H1 (cell line): ENCODE data around the gene PLA2G4F. TPM values are rescaled to one million over a fixed set of nuclear protein-coding genes. Genes with fewer than 3 reads are reported as not detected.

Experiments used
- E2F6 ChIP-seq: IDR thresholded peaks from 2 replicates; pipeline ENCODE4 v1.6.1; 2012; ENCODE audit warnings: inconsistent platforms
- TAF1 ChIP-seq: IDR thresholded peaks from 2 replicates; pipeline ENCODE4 v1.6.1; 2011; ENCODE audit warnings: mild to moderate bottlenecking, low read depth, low read length
- polyA plus RNA-seq, 7 experiments: library from polyadenylated mRNA; depleted of rRNA in 3 of 7; stranded (reverse) in 5 of 7; unstranded in 2 of 7; fragments of >200 nt in 5 of 7; fragments of 200-250 nt in 2 of 7; gene quantifications; 1 replicate in 5 of 7; 2 replicates in 1 of 7; 4 replicates in 1 of 7; pipeline versions ENCODE4 v1.2.1 to v1.2.3, GENCODE V29; 2011 to 2013; ENCODE audit warnings: missing spikeins in 2 of 7, mixed read lengths in 2 of 7
- total RNA-seq: library from RNA; stranded (reverse); fragmentation: NEBNext Ultra II Directional; extraction: Animal tissue kit (Norgen Biotek cat#: 25700); gene quantifications from 2 replicates; pipeline ENCODE4 v1.2.1, GENCODE V29; 2021

The PLA2G4F gene
- total and polyA plus RNA-seq, 2 of the 8 experiments (the other 6 are each of a cell fraction or from before 2014, with no cell fraction given), result not detected

GRCh38 chr15:42154212-42154941 is 2.1 kb downstream of the PLA2G4F start (continued):
- TF ChIP-seq E2F6 (no peak), TAF1 (no peak)
